GM19025 (cell line): ENCODE results near the gene ZNF462.
A peak's percentile ranks its signal among the peaks of the same experiment; 100 is the strongest.

Experiments used
- ATAC-seq: cut with Tn5 transposase; IDR thresholded peaks from one replicate; pipeline ENCODE4 v1.9.1; 2021; ENCODE audit warnings: mild to moderate bottlenecking, low read depth, moderate library complexity; ENCODE audit not compliant: unreplicated experiment

The ZNF462 gene

GRCh38 chr9:106954974-106955850 is 92.2 kb downstream of the ZNF462 start:
- ATAC-seq, result no peak

DNA sequence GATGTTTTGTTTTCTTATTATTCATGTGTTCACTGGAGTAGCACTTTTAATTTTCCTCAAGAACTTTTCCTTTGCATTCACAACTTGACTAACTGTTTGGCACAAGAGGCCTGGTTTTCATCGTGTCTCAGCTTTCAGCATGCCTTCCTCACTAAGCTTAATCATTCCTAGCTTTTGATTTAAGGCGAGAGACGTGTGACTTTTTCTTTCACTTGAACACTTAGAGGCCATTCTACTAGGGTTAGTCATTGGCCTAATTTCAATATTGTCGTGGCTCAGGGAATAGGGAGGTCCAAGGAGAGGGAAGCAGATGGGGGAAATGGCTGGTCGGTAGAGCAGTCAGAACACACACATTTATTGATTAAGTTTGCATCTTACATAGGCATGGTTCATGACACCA is 94.0 kb downstream of the ZNF462 start:
- ATAC-seq, result no peak

GRCh38 chr9:106958955-106959657 is 96.1 kb downstream of the ZNF462 start:
- ATAC-seq, result no peak

DNA sequence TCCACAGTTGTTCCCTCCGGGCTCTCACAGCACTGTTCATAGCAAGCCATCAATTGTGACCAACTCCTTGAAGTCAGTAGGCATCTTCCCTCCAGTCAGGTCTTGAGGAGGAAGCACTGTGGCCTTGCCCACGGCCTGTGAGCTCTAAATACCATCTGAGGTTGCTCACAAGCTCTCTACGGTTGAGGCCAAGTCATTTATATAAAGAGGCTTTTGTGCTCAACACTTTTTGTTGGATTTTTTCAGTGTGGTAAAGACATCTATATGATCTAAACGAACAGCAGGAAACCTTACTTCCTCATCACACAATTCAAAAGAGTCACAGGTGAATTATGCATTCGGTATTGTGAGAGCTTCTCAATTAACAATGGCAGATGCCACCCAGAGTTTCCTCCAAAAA is 97.3 kb downstream of the ZNF462 start:
- no peak for ATAC-seq

- no peak for ATAC-seq
Measured at GRCh38 chr9:106961623-106962022, 98.7 kb downstream of the ZNF462 start.

DNA sequence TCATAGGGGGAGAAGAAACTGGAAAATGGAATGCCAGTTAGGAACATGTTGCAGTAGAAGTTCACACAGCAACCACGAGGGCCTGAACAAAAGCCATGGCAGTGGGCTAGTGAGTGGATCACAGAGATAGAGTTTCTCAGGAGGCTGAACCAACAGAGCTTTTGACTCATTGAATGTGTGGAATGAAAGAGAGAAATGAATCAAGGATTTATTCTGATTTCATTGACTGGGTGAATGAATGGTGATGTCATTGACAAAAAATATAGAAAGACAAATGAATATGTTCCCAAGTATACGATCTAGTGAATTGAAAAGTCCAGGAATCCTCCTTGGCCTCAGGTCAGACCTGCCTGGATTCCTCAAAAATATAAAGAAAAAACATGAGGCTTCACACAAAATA is 99.2 kb downstream of the ZNF462 start:
- no peak for ATAC-seq

GRCh38 chr9:106962615-106963363 is 99.8 kb downstream of the ZNF462 start:
- ATAC-seq, result no peak

DNA sequence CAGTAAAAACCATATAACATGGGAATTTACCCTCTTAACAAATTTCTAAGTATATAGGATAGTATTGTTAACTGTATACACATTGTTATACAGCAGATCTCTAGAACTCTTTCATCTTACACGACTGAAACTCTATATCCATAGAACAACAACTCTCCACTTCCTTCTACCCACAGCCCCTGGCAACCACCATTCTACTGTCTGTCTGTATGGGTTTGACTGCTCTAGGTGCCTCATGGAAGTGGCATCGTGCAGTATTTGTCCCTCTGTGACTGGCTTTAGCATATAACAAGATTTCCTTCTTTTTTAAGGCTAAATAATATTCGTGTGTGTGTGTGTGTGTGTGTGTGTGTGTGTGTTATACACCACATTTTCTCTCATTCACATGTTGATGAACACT is 100.7 kb downstream of the ZNF462 start:
- no peak for ATAC-seq

GRCh38 chr9:106964329-106964728 is 101.4 kb downstream of the ZNF462 start:
- peak; percentile 77 for ATAC-seq

DNA sequence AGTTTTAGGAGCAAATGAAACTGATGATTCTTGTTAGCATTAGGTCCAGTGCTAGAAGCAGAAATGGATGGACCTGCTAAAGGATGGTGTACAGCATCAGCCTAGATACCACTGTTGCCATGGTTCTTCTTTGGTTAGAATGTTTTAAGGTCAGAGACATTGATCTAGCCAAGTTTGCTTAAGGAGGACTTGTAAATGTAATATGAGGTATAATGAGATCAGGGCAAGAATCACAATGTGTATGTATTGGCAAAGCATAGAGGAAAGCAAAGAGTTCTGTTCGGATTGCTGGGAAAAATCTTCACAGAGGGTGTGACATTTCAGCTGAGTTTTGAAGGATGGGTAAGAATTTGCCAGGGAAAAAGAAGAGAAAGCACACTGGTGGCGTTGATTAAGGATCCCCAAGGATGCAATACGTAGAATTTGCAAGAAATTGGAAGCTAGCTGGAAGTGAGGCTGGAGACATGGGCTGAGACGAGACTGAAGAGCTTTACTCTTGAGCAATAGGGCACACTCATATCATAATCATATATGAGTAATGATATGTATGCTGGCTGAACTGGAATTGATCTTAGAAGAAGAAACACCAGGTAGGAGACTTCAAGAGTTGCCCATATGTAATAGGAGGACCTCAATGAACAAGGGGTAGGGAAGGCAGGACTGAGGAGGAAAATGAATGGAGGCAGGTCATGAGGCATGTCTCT is 102.0 kb downstream of the ZNF462 start:
- ATAC-seq, result no peak

DNA sequence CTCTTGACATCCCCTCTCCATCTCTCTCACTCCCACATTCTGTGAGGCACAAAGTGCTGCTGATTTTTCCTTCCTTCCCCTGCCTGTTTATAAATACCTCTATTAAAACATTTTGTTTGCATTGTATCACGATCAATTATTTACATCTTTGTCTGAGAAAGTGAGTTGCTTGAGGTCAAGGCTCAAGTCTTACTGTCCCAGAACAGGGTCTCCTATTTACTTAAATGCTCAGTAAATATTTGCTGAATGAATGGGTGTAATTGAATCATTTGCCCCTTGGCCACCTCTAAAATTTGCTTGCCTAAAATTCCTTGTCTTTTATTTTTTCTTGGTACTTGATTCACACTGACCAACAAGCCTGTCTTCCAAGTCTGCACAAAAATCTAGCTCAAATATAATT is 103.5 kb downstream of the ZNF462 start:
- no peak for ATAC-seq

DNA sequence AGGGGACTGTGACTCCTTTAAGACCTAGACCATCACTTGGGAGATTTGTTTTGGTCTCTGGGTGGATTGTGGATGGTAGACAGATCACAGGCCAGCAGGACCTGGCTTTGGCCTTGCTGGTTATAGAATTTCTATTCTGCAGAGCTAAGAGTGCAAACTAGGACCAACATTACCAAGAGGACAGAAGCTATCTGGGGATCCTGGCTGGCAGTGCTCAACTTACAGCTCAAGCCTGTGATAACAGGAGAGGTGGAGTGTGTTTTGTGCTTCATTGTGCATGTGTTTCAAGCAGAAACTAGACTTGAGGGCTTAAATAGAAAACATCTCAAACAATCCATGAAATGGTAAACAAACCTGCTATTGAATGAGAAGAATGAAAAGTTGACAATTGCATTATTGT is 106.7 kb downstream of the ZNF462 start:
- no peak for ATAC-seq

DNA sequence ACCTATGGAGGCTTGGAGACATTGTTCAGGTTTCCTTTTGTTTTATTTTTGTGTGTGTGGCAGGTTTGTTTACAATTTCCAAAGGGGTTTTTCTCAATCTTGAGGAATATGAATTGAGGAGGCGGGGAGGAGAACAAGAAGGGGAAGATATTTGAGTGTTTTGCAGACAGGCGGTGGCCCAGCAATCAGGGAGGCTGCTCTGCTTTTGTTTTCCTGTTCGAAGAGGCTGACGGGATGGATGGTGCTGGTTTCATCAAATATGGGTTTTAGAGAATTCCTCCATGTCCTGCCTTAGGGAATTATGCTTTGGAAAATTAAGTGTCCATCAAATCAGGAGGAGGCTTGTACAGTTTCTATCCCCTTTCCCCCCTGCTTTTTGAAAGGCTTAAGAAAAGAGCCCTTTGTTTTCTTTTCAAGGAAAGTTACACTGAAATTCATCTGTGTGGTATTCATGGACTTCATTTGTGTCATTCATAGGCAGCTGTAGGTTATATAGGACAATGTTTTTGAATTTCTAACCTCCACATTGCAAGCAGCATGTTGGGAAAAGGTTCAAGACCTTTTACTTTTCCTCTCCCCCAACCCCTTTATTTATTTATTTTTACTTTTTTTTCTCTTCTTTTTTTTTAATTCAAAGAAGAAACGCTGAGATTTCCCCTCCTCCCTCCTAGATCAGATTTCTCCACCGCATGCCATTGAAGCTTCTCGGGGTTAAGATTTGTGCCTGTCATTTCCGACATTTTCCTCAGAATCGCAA is 107.4 kb downstream of the ZNF462 start:
- ATAC-seq, result no peak

GRCh38 chr9:106970976-106971457 is 108.1 kb downstream of the ZNF462 start:
- no peak for ATAC-seq

GRCh38 chr9:106972082-106972481 is 109.1 kb downstream of the ZNF462 start:
- ATAC-seq, result no peak

GRCh38 chr9:106974341-106974740 is 111.4 kb downstream of the ZNF462 start:
- ATAC-seq, result no peak

- no peak for ATAC-seq
Measured at GRCh38 chr9:106976772-106977171, 113.8 kb downstream of the ZNF462 start.

- no peak for ATAC-seq
Measured at GRCh38 chr9:106980551-106981101, 117.7 kb downstream of the ZNF462 start.
